ENCODE results near the gene CTU2. TPM values are rescaled to one million over a fixed set of nuclear protein-coding genes. Genes with fewer than 3 reads are reported as not detected.

CTU2 gene
- total and polyA plus RNA-seq, 2 of the 4 experiments (the other 2 are of a cell fraction): 12.9 to 18.4 TPM

GRCh38 chr16:88719933-88720296, 13.6 kb downstream of the CTU2 start:
- Histone ChIP-seq H4K20me1 (ENCODE audit: insufficient read depth, low read length) (peaks cover 24% of the 10 kb centered on the region), H2AK9ac (replicated peaks; ENCODE audit: low read depth, low read length, poor library complexity) (peak overlapping the region; percentile 28), H2BK20ac (ENCODE audit: low read depth, low read length) (no peak overlapping the region), H3K4me2 (ENCODE audit: low read depth, low read length) (no peak overlapping the region), H3K14ac (replicated peaks; ENCODE audit: low read depth, low read length) (no peak overlapping the region), H4K5ac (ENCODE audit: low read depth, low read length) (no peak overlapping the region), H3K23ac (ENCODE audit: low read depth, low read length) (no peak overlapping the region), H2BK15ac (ENCODE audit: low read depth, low read length) (no peak overlapping the region), H3K9me1 (ENCODE audit: insufficient read depth, low read length) (no peaks in the 10 kb centered on the region), H3K27me3 (ENCODE audit: control insufficient read depth, insufficient read depth, low read length) (no peaks in the 10 kb centered on the region), H3K56ac (ENCODE audit: extremely low read depth, insufficient read depth, low read length) (no peak overlapping the region), H4K8ac (ENCODE audit: low read depth in 2 of 2, low read length in 2 of 2) (no peak overlapping the region), H2AFZ (replicated peaks; ENCODE audit: low read length, poor library complexity) (no peak overlapping the region), H3K18ac (ENCODE audit: low read depth, low read length) (no peak overlapping the region), H3K4me1 (ENCODE audit: control insufficient read depth, insufficient read depth, low read length) (no peaks in the 10 kb centered on the region), H3K27ac (ENCODE audit: insufficient read depth, low read length) (no peak overlapping the region), H2BK120ac (ENCODE audit: low read depth, low read length) (no peak overlapping the region), H3K4ac (ENCODE audit: low read depth, low read length) (no peak overlapping the region), H3K79me1 (ENCODE audit: low read depth in 1 of 2, low read length in 2 of 2) (peaks cover 5 to 22% of the 10 kb centered on the region in 2 experiments; a peak in 3 of 4 replicates), H2BK5ac (ENCODE audit: low read depth, low read length, poor library complexity, severe bottlenecking) (no peak overlapping the region), H3K9ac (ENCODE audit: low read depth, low read length) (no peak overlapping the region), H3K9me3 (ENCODE audit: control insufficient read depth, insufficient read depth, low read length) (no peaks in the 10 kb centered on the region), H3K4me3 (ENCODE audit: insufficient read depth, low read depth, low read length) (no peak overlapping the region), H3K36me3 (ENCODE audit: control insufficient read depth, insufficient read depth, low read length) (peaks cover 94% of the 10 kb centered on the region), H4K91ac (ENCODE audit: insufficient read depth, low read depth, low read length) (no peak overlapping the region), H2AK5ac (ENCODE audit: low read depth, low read length) (no peak overlapping the region)
- POLR2A ChIA-PET (ENCODE audit: unreplicated experiment): no interaction called here
- 100% methylated on average over 9 of the region's 19 CpGs; no CpG with 5 or more reads in 1 of the 2 experiments for WGBS, 2 experiments (ENCODE audit: extremely low coverage in 2 of 2, insufficient read length in 1 of 2)
- CTCF ChIA-PET: no interaction called here
- in situ Hi-C loops (cut with MboI; ENCODE audit: low sequenced_read_pairs): no loop called here
- dilution Hi-C loops (cut with HindIII; ENCODE audit: low sequenced_read_pairs, unreplicated experiment): no loop called here
- ATAC-seq (ENCODE audit: low read depth): no peak
- BruUV-seq (replicated peaks): no TSS peak
- intact Hi-C loops (cut with micrococcal nuclease): no loop called here
- TF ChIP-seq USF2 (IDR thresholded peaks at IDR 0.05; ENCODE audit: low read depth, low read length): no peak
- DNase-seq: no peak

Measured in IMR-90 (cell line).